Measurements from ENCODE around the gene HHAT.

HHAT gene

GRCh38 chr1:210709701-210710100 is 381.0 kb downstream of the HHAT start:
- no peak for TF ChIP-seq CTCF (conservative IDR thresholded peaks at IDR 0.05; ENCODE audit: low read depth, low read length)
- DNase-seq (ENCODE audit: low read depth), result no peak
- no peak overlapping the region for H3K4me3 ChIP-seq (ENCODE audit: low read depth, low read length)

GRCh38 chr1:210711825-210712612 is 383.3 kb downstream of the HHAT start:
- no peak overlapping the region for H3K4me3 ChIP-seq (ENCODE audit: low read depth, low read length)
- TF ChIP-seq CTCF (conservative IDR thresholded peaks at IDR 0.05; ENCODE audit: low read depth, low read length), result no peak
- DNase-seq (ENCODE audit: low read depth), result no peak

- H3K4me3 ChIP-seq (ENCODE audit: low read depth, low read length), result no peak overlapping the region
- no peak for DNase-seq (ENCODE audit: low read depth)
- TF ChIP-seq CTCF (conservative IDR thresholded peaks at IDR 0.05; ENCODE audit: low read depth, low read length), result no peak
Measured at GRCh38 chr1:210715072-210715471, 386.4 kb downstream of the HHAT start.

GRCh38 chr1:210722410-210723081 is 393.8 kb downstream of the HHAT start:
- no peak overlapping the region for H3K4me3 ChIP-seq (ENCODE audit: low read depth, low read length)
- no peak for DNase-seq (ENCODE audit: low read depth)
- no peak for TF ChIP-seq CTCF (conservative IDR thresholded peaks at IDR 0.05; ENCODE audit: low read depth, low read length)

GRCh38 chr1:210723646-210724045 is 394.9 kb downstream of the HHAT start:
- no peak overlapping the region for H3K4me3 ChIP-seq (ENCODE audit: low read depth, low read length)
- DNase-seq (ENCODE audit: low read depth), result no peak
- no peak for TF ChIP-seq CTCF (conservative IDR thresholded peaks at IDR 0.05; ENCODE audit: low read depth, low read length)

- no peak overlapping the region for H3K4me3 ChIP-seq (ENCODE audit: low read depth, low read length)
Measured at GRCh38 chr1:210724768-210725167, 396.1 kb downstream of the HHAT start.

More at GRCh38 chr1:210724768-210725167, 396.1 kb downstream of the HHAT start:
- TF ChIP-seq CTCF (conservative IDR thresholded peaks at IDR 0.05; ENCODE audit: low read depth, low read length), result no peak
- no peak for DNase-seq (ENCODE audit: low read depth)

Data from choroid plexus epithelial cell (primary cell).